Measurements from ENCODE around the gene GABARAPL1. TPM values are rescaled to one million over a fixed set of nuclear protein-coding genes. Genes with fewer than 3 reads are reported as not detected.

The GABARAPL1 gene
- total and polyA plus RNA-seq, 4 donors, result 74.5 to 111 (median 93.8) TPM

GRCh38 chr12:10247436-10248058 lies 34.9 kb downstream of the GABARAPL1 start:
- Histone ChIP-seq H3K4me1 (ENCODE audit: control insufficient read depth in 1 of 2, insufficient read depth in 2 of 2, low read length in 2 of 2) (no peaks in the 10 kb centered on the region), H3K9me3 (ENCODE audit: control insufficient read depth, low read length) (peaks cover 1% of the 10 kb centered on the region), H3K4me3 (ENCODE audit: low read length in 2 of 2) (no peak overlapping the region), H3K27me3 (ENCODE audit: control insufficient read depth in 1 of 2, insufficient read depth in 2 of 2, low read length in 1 of 2) (no peaks in the 10 kb centered on the region), H3K27ac (ENCODE audit: low read depth in 1 of 2, low read length in 2 of 2) (no peak overlapping the region), H3K36me3 (ENCODE audit: control insufficient read depth in 1 of 2, insufficient read depth in 2 of 2, low read length in 1 of 2) (no peaks in the 10 kb centered on the region)
- WGBS, 2 donors, result 54 to 59% methylated on average over 5 of the region's 5 CpGs
- intact Hi-C loops (cut with DNase I), result no loop called here
- no peak for ATAC-seq (ENCODE audit: low FRiP score)
- DNase-seq, result no peak

DNA sequence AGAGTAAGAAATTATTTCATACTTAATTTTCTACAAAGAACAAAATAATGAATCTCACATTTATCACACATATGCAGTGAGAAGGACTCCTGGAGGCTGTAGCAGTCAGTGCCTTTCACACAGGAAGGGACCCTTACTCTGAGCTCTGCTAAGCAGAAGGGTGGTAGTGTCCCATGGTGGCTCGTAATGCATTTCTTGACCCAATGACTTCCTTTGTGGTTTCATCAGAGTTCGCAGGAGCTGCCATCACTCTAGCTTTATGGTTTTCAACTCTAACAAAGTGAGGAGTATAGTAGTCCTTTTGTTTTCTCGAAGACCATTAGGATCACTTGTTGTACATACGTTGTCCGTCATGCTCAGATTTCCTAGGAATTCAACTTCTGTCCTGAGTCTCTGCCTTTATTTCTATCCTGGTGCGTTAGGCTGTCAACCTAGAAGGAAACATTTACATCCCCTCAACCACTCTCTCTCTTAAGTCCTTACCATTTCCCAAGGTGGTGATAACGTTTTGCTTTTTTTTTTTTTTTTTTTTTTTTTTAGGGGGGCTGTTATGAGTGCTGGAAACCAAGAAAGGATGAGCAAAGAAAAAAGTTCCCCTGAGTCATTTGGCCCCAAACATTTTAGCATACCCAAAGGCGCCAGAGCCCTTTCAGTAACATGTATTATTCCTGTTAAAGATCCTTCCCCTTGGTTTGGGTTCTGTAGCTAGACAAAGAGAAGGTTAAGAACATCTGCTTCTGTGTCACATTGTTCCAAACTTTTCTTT lies 37.2 kb downstream of the GABARAPL1 start:
- Histone ChIP-seq H3K4me3 (ENCODE audit: low read length in 2 of 2) (no peak overlapping the region), H3K4me1 (ENCODE audit: control insufficient read depth in 1 of 2, insufficient read depth in 2 of 2, low read length in 2 of 2) (no peaks in the 10 kb centered on the region), H3K36me3 (ENCODE audit: control insufficient read depth in 1 of 2, insufficient read depth in 2 of 2, low read length in 1 of 2) (no peaks in the 10 kb centered on the region), H3K9me3 (ENCODE audit: control insufficient read depth, low read length) (peaks cover 1% of the 10 kb centered on the region), H3K27me3 (ENCODE audit: control insufficient read depth in 1 of 2, insufficient read depth in 2 of 2, low read length in 1 of 2) (no peaks in the 10 kb centered on the region), H3K27ac (ENCODE audit: low read depth in 1 of 2, low read length in 2 of 2) (no peak overlapping the region)
- DNase-seq (no peak), ATAC-seq (ENCODE audit: low FRiP score) (no peak)
- WGBS, 2 donors, result 69% methylated on average over 8 of the region's 8 CpGs
- intact Hi-C loops (cut with DNase I), result no loop called here

- Histone ChIP-seq H3K4me1 (ENCODE audit: control insufficient read depth in 1 of 2, insufficient read depth in 2 of 2, low read length in 2 of 2) (no peaks in the 10 kb centered on the region), H3K36me3 (ENCODE audit: control insufficient read depth in 1 of 2, insufficient read depth in 2 of 2, low read length in 1 of 2) (no peaks in the 10 kb centered on the region), H3K9me3 (ENCODE audit: control insufficient read depth, low read length) (peaks cover 1% of the 10 kb centered on the region), H3K4me3 (ENCODE audit: low read length in 2 of 2) (no peak overlapping the region), H3K27ac (ENCODE audit: low read depth in 1 of 2, low read length in 2 of 2) (no peak overlapping the region), H3K27me3 (ENCODE audit: control insufficient read depth in 1 of 2, insufficient read depth in 2 of 2, low read length in 1 of 2) (no peaks in the 10 kb centered on the region)
- DNase-seq, result no peak
- intact Hi-C loops (cut with DNase I), result no loop called here
- no peak for ATAC-seq (ENCODE audit: low FRiP score)
- 92 to 94% methylated on average over 4 of the region's 4 CpGs for WGBS, 2 donors
These were observed 39.0 kb downstream of the GABARAPL1 start for GRCh38 chr12:10251669-10252068.

GRCh38 chr12:10252201-10252600 lies 39.5 kb downstream of the GABARAPL1 start:
- intact Hi-C loops (cut with DNase I), result no loop called here
- Histone ChIP-seq H3K4me3 (ENCODE audit: low read length in 2 of 2) (no peak overlapping the region), H3K9me3 (ENCODE audit: control insufficient read depth, low read length) (peaks cover 1% of the 10 kb centered on the region), H3K27me3 (ENCODE audit: control insufficient read depth in 1 of 2, insufficient read depth in 2 of 2, low read length in 1 of 2) (no peaks in the 10 kb centered on the region), H3K4me1 (ENCODE audit: control insufficient read depth in 1 of 2, insufficient read depth in 2 of 2, low read length in 2 of 2) (no peaks in the 10 kb centered on the region), H3K27ac (ENCODE audit: low read depth in 1 of 2, low read length in 2 of 2) (no peak overlapping the region), H3K36me3 (ENCODE audit: control insufficient read depth in 1 of 2, insufficient read depth in 2 of 2, low read length in 1 of 2) (no peaks in the 10 kb centered on the region)
- 94 to 95% methylated on average over 4 of the region's 4 CpGs for WGBS, 2 donors
- DNase-seq (no peak), ATAC-seq (ENCODE audit: low FRiP score) (no peak)

- intact Hi-C loops (cut with DNase I), result no loop called here
- Histone ChIP-seq H3K27ac (ENCODE audit: low read depth in 1 of 2, low read length in 2 of 2) (no peak overlapping the region), H3K9me3 (ENCODE audit: control insufficient read depth, low read length) (peaks cover 1% of the 10 kb centered on the region), H3K27me3 (ENCODE audit: control insufficient read depth in 1 of 2, insufficient read depth in 2 of 2, low read length in 1 of 2) (no peaks in the 10 kb centered on the region), H3K4me1 (ENCODE audit: control insufficient read depth in 1 of 2, insufficient read depth in 2 of 2, low read length in 2 of 2) (no peaks in the 10 kb centered on the region), H3K4me3 (ENCODE audit: low read length in 2 of 2) (no peak overlapping the region), H3K36me3 (ENCODE audit: control insufficient read depth in 1 of 2, insufficient read depth in 2 of 2, low read length in 1 of 2) (no peaks in the 10 kb centered on the region)
- DNase-seq (no peak), ATAC-seq (ENCODE audit: low FRiP score) (no peak)
These were observed 43.4 kb downstream of the GABARAPL1 start for GRCh38 chr12:10256064-10256463.

- Histone ChIP-seq H3K27ac (ENCODE audit: low read depth in 1 of 2, low read length in 2 of 2) (no peak overlapping the region), H3K9me3 (ENCODE audit: control insufficient read depth, low read length) (no peaks in the 10 kb centered on the region), H3K4me1 (ENCODE audit: control insufficient read depth in 1 of 2, insufficient read depth in 2 of 2, low read length in 2 of 2) (no peaks in the 10 kb centered on the region), H3K27me3 (ENCODE audit: control insufficient read depth in 1 of 2, insufficient read depth in 2 of 2, low read length in 1 of 2) (no peaks in the 10 kb centered on the region), H3K4me3 (ENCODE audit: low read length in 2 of 2) (no peak overlapping the region), H3K36me3 (ENCODE audit: control insufficient read depth in 1 of 2, insufficient read depth in 2 of 2, low read length in 1 of 2) (no peaks in the 10 kb centered on the region)
- intact Hi-C loops (cut with DNase I), result no loop called here
- ATAC-seq (ENCODE audit: low FRiP score) (no peak), DNase-seq (no peak)
- 0 to 1% methylated on average over 1 of the region's 1 CpG for WGBS, 2 donors
These were observed 48.2 kb downstream of the GABARAPL1 start for GRCh38 chr12:10260927-10261326.

- ATAC-seq (ENCODE audit: low FRiP score) (no peak), DNase-seq (no peak)
- Histone ChIP-seq H3K4me3 (ENCODE audit: low read length in 2 of 2) (no peak overlapping the region), H3K9me3 (ENCODE audit: control insufficient read depth, low read length) (no peaks in the 10 kb centered on the region), H3K27me3 (ENCODE audit: control insufficient read depth in 1 of 2, insufficient read depth in 2 of 2, low read length in 1 of 2) (no peaks in the 10 kb centered on the region), H3K36me3 (ENCODE audit: control insufficient read depth in 1 of 2, insufficient read depth in 2 of 2, low read length in 1 of 2) (no peaks in the 10 kb centered on the region), H3K27ac (ENCODE audit: low read depth in 1 of 2, low read length in 2 of 2) (no peak overlapping the region), H3K4me1 (ENCODE audit: control insufficient read depth in 1 of 2, insufficient read depth in 2 of 2, low read length in 2 of 2) (no peaks in the 10 kb centered on the region)
- intact Hi-C loops (cut with DNase I), result no loop called here
- WGBS, 2 donors, result 56 to 70% methylated on average over 5 of the region's 5 CpGs
These were observed 55.4 kb downstream of the GABARAPL1 start for GRCh38 chr12:10268037-10268436.

DNA sequence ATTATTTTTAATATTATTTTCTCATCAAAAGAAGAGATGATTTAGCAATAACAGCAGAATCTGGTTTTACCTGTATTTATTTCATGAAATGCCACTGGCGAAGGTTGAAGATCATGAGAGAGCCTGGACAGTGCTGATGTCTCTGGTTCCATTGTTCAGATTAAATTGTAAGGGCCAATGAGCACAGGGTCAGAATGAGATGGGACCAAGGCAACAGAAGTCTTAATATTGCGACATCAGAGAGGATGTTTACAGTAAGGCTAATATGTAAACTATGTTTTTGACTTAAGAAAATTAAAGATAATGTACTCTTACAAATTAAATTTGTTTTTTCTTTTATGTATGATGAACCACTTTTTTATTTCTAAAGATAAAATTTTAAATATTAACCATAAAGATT lies 59.8 kb downstream of the GABARAPL1 start:
- H3K27ac ChIP-seq (ENCODE audit: low read depth in 1 of 2, low read length in 2 of 2), result no peak overlapping the region
- no peaks in the 10 kb centered on the region for H3K27me3 ChIP-seq (ENCODE audit: control insufficient read depth in 1 of 2, insufficient read depth in 2 of 2, low read length in 1 of 2)
- no peaks in the 10 kb centered on the region for H3K9me3 ChIP-seq (ENCODE audit: control insufficient read depth, low read length)
- no peaks in the 10 kb centered on the region for H3K36me3 ChIP-seq (ENCODE audit: control insufficient read depth in 1 of 2, insufficient read depth in 2 of 2, low read length in 1 of 2)
- ATAC-seq (ENCODE audit: low FRiP score) (no peak), DNase-seq (no peak)
- H3K4me3 ChIP-seq (ENCODE audit: low read length in 2 of 2), result no peak overlapping the region
- 83 to 89% methylated on average over 2 of the region's 2 CpGs for WGBS, 2 donors
- H3K4me1 ChIP-seq (ENCODE audit: control insufficient read depth in 1 of 2, insufficient read depth in 2 of 2, low read length in 2 of 2), result no peaks in the 10 kb centered on the region
- intact Hi-C loops (cut with DNase I), result no loop called here
